ENCODE data around the gene APH1B.
"Not testable (repeated sequence)": the region's sequence is repeated elsewhere in the genome, so short reads cannot be mapped to it uniquely, and the experiment has no call there.

Gene APH1B

DNA sequence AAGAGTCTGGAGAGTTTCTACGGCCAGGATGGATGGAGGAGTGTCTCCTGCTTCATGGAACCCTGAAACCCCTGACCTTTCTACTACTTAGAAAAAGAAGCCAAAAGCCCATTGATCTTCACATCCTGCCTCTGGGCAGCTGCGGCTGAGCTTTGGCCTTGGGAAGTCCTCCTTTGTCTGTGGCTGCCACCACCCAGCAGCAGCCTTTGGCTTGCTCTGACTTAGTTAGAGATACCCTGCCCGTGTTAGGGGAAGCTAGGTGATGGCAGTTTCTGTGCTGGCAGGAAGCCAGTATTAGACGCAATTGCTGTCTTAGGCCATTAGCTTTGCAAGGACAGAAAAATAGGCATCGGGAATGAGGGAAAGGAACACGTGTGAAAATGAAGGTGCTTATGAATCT lies 18.8 kb downstream of the APH1B start:
- no peak for DNase-seq (ENCODE audit: low read depth)

- DNase-seq (ENCODE audit: low read depth) = no peak
These were observed 22.7 kb downstream of the APH1B start for GRCh38 chr15:63299943-63300575.

DNA sequence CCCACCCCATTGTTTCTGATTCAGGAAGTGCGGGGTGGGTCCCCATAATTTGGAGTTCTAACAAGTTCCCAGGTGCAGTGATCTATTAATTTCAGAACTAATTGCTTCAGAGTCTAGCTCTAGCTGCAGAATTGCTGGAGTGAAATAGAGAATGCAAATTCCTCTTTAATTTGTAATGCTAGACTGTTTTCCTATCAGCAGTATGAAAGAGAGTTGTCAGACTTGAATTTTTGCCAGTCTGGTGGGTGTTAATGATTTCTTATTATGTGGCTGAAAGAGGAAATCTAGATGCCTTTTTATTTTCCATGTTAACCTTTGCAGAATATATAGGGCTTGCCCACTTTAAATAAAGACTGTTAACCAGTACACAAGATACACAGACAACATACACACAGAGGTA lies 23.7 kb downstream of the APH1B start:
- no peak for DNase-seq (ENCODE audit: low read depth)

- DNase-seq (ENCODE audit: low read depth) = no peak
These were observed 27.9 kb downstream of the APH1B start for GRCh38 chr15:63305260-63305659.

DNA sequence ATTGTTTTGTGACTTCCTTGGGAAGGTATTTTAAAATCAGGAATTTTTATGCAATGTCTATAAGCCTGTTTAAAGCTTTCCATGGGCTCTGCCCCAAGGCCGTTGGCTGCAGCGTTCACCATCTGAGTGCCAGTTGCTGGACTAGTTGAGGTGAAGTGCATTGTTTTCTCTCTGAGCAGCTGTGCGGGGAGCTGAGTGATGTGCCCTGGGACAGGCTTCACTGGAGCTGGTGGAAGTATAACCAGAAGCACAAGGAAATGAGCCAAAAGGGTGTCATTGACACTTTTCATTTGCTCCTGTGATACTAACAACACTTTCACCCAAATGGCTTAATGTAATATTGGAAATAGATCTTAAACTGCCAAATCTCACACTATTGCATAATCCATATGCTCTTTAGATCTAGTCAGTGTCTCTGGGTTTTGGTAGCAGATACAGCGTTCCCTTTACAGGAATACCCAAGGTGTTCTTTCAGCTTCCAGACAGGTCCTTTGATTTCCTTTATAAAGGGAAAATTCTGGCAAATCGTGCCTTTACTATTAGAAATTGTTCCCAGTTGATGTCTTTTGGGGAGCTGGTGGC lies 29.2 kb downstream of the APH1B start:
- DNase-seq (ENCODE audit: low read depth) = no peak

DNA sequence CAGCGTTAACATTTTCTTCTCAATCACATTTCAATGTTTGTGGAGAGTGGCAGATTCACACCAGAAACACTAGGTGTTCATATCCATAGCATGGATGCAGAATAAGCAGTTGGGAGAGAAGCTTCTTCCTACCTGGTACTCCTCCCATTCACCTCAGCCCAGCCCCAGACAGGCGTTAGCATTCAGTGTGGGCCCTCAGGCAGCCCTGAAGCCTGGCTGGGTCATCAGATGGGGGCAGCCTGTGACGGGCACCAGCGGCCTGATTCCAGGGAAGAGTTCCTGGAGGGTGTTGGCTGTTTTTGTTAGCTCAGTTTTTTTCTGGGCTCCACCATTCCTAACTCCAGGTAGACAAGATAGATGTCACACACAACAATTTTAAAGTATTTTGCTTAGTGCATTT lies 31.1 kb downstream of the APH1B start:
- no peak for DNase-seq (ENCODE audit: low read depth)

DNA sequence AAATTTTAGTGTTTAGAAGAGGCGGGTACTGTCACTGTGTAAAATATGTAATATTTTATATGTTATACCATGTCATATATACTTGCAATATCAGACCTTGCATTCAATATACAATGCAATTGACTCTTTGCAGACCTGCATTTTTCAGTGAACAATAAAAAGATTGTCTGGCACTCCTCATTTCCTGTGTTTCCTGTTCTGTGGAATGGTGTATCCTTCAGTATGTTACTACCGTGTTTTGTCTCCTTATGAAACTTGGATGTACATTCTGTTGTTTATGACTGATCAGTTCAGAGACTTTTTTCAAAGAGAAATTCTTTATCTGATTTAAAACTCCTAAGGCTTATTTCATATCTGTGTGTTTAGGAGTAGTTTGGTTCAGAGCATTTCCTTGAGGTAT lies 31.5 kb downstream of the APH1B start:
- no peak for DNase-seq (ENCODE audit: low read depth)

DNA sequence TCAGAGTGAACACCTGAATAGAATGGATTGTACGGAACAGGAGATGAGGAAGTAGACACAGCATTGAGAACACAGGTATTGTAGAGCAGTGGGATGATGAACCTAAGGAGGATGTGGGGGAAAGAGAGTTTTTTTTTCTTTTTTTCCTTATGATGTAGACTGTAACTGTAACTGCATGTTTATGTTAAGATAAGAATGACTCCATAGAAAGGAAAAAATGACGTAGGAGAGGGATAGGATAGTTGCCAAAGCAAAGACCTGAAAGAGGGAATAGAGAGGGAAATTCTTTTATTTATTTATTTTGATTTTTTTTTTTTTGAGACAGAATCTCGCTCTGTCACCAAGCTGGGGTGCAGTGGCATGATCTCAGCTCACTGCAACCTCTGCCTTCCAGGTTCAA lies 33.2 kb downstream of the APH1B start:
- DNase-seq (ENCODE audit: low read depth) = no peak

- no peak for DNase-seq (ENCODE audit: low read depth)
These were observed 34.9 kb downstream of the APH1B start for GRCh38 chr15:63312286-63312685.

- DNase-seq (ENCODE audit: low read depth) = no peak
These were observed 36.4 kb downstream of the APH1B start for GRCh38 chr15:63313825-63314224.

- no peak for DNase-seq (ENCODE audit: low read depth)
These were observed 37.0 kb downstream of the APH1B start for GRCh38 chr15:63314409-63314808.

DNA sequence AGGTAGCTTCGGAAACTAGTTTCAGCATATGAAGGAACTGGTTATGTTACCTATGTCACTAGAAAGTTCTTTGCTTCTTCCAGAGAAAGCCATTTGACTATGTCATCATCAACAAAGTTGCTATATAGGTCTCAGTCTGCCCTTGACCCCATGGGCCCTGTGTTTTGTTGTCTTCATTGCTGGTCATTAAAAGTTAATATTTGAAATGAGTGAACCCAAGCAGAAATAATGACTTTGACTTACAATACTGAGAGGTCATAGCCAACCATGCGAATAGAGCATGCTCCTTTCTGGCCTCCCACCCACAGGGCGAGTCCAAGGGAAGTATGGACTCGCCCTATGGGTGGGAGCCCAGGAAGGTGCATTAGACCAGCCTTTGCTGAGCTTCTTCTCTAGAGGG lies 40.9 kb downstream of the APH1B start:
- no peak for DNase-seq (ENCODE audit: low read depth)

DNA sequence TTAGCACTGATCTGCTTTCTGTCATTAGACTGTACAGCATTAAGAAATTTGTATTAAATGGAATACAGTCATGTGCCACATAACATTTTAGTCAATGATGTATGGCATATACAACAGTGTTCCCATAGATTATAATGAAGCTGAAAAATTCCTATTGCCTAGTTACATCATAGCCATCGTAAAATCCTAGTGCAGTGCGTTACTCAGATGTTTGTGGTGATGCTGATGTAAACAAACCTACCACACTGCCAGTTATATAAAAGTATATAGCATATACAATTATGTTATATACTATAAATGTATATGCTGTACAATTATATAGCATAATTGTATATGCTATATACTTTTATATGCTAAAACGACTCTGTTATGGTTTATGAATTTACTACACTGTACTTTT lies 41.7 kb downstream of the APH1B start:
- no peak for DNase-seq (ENCODE audit: low read depth)

DNA sequence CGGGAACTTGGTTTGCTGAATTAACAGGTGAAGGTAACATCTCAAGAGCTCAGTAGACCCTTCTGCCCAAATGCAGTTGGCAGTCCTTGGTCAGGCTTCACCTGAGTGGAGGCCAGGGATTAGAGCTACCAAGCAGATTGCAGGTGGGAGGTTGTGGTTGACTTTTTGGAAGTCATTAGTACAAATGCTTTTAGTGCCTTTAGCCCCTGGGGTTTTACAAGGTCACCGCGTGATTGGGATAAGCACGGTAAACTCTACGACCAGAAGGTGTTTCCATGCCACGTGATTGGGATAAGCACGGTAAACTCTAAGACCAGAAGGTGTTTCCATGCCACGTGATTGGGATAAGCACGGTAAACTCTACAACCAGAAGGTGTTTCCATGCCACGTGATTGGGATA lies 43.0 kb downstream of the APH1B start:
- DNase-seq (ENCODE audit: low read depth) = not testable (repeated sequence)

DNA sequence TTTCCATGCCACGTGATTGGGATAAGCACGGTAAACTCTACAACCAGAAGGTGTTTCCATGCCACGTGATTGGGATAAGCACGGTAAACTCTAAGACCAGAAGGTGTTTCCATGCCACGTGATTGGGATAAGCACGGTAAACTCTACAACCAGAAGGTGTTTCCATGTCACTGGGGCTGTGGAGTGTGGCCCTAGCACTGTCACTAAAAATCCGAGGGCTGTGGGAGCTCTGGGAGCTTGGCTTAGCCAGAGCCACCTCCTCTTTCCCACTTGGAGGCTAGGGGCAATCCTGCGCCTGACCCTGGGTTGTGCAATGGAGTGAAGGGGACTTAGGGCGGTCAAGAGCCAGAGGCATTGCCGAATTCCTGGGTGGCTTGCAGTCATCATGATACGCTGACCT lies 43.6 kb downstream of the APH1B start:
- not testable (repeated sequence) for DNase-seq (ENCODE audit: low read depth)

- no peak for DNase-seq (ENCODE audit: low read depth)
These were observed 44.1 kb downstream of the APH1B start for GRCh38 chr15:63321462-63321861.

DNA sequence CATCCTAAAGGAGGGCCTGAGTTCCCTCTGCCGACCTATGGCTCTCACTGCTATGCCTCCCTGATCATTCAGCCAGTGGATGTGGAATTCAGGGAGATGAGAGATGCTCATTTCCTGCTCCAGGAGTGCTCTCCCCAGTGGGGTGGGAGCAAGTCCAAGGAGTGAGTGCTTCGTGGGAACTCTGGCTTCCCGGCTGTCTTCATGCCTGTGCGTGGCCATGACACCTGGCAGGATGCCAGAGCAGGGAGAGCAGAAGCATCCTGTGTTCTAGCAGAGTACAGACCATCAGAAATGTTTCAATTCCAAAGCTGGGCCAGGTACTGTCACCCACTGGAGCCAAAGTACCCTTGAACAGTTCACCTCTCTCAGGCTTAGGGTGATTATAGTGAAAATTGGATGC lies 45.1 kb downstream of the APH1B start:
- DNase-seq (ENCODE audit: low read depth) = no peak

DNA sequence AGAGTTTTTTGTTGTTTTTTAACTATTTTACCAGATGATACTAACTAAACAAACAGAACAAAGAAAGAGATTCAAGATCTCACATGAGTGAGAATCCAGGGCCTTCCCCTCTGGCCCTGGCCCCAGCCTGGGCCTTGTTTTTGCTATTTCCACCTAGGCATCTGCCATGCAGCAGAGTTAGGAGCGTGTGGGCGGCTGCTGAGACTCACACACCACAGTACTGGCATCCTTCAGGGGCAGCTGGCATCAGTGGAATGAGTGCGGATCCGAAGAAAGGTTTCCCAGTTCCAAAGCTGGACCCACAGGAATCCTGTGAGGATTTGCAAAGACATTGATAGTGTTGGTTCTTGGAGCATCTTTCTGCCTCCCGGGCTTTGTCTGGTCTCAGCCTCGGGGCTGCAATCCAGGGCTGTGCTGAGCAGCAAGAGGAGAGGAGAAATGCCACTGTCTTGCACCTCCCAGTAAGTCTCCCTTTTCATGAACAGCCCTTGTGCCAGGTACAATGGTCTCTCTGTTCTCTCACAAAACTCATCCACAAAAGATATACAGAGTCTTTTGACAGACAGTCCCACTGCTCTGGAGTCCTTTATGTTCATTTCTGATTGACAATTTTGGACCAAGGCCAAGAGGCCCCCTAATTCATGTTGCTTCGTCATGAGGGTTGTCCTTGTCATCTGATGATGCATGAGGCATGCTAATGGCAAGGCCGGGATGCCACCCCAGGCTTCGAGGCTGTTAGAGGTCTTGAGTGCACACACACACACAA lies 46.6 kb downstream of the APH1B start:
- DNase-seq (ENCODE audit: low read depth) = no peak

DNA sequence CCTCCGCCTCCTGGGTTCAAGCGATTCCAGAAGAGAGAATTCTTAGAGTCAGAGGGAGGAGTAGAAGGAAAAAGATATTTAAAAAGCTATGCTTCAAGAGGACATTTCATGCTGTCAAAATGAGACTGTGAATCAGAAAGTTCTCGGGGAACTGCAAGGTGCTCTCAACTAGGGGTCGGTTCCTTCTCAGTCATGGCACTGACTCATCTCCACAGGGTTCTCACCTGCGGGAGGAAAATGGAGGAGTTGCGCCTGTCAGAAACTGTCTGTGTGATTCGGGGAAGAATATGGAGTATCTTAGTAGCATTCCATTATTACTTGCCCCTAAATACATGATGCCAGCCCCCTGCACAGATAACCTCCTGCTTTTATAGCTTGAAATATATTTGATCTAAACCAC lies 47.4 kb downstream of the APH1B start:
- DNase-seq (ENCODE audit: low read depth) = no peak

DNA sequence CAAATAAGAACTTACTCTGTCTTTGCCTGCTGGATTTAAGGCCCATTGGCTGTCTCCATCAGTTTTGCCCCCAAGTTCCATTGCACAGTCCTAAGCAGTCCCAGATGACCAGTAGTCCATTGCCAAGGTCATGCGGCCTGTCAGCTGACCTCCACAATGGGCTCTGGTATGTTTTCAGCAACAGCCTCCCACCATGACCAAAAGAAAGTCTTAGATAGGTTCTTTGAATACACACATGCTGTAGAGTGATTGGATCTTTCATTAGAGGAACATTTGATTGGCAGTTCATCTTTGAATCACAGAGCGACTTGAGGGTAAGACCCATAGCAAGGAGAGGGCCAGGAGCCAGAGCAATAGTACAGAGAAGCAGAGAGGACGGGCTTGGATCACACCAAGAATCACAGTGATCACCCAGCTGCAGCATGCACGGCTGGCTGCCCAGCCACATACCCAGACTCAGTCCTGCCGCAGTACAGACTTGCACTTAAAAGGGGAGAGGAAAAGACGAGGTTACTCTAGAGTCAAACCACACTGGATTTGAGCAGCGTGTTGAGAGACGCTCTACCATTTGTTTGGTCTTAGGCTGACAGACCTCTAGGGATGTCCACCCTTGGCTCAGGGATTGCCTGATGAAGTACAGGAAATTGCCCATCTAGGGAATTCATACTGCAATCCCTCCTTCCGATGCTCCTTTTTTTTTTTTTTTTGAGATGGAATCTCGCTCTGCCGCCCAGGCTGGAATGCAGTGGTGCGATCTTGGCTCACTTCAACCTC lies 50.4 kb downstream of the APH1B start:
- DNase-seq (ENCODE audit: low read depth) = no peak

DNA sequence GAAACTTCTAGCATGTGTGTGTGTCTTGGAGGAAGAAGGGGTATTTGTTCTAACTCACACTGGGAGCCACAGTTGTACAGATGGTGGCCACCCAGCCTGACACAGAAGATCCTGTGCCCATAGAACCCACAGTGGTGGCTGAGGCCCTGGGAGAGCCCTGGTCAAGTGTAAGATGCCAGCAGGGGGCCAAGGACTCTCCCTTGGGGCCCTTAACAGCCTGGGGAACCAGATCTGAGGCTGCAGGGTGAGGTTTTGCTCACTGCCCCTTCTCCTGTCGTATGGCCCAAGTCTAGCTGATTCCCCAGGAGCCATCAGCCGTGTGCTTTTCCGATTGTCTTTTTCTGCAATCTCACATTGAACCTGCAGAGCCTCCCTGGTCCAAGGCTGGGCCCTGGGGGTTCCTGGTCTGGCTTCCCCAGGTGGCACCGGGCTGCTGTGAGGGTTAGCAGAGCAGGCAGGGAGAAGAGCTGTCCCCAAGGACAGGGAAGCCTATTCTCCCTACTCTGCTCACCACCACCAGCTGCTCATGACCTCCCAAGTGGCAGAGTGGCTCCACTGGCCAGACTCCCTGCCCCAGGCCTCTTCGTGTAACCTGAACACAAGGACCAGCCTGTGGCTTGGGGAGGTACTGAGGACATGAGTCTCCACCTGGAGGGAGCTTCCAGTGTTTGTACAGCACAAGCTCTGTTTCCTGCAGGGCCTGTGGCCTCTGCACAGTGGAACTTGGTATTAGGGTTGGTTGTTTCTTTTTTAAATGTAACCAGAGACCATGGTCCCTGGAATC lies 52.4 kb downstream of the APH1B start:
- no peak for DNase-seq (ENCODE audit: low read depth)

DNA sequence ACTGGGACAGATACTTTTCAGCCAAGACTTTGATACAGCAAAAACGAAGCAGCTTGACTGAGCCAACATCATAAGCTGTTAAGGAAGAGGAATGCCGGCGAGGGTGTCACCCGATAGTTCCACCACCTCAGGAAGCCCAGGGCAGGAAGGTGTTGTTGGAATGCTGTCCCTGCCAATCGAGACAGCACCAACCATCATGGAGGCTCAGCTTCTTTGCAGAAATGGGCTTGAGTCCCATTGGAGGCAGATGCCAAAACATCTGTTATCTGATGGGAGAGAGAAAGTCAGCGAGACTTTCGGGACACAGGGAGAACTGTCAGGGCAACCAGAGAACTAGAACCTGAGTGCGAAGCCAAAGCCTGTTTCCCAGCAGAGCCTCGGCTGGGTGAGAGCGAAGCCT lies 53.5 kb downstream of the APH1B start:
- no peak for DNase-seq (ENCODE audit: low read depth)

All from activated T-cell treated with anti-CD3 and anti-CD28 coated beads for 24 hours (primary cell).